GM23338 (cell line): Measurements from ENCODE around the gene PCDHB16.
"Not testable (repeated sequence)": the region's sequence is repeated elsewhere in the genome, so short reads cannot be mapped to it uniquely, and the experiment has no call there.

ENCODE experiments used
- JUNB ChIP-seq: IDR thresholded peaks from one replicate; pipeline ENCODE4 v1.6.1; 2016; ENCODE audit warnings: antibody characterized with exemption; ENCODE audit not compliant: unreplicated experiment
- POLR2AphosphoS5 ChIP-seq: IDR thresholded peaks from 2 replicates; pipeline ENCODE4 v1.6.1; 2016; ENCODE audit warnings: antibody characterized with exemption, low read depth
- TF ChIP-seq, protein P1 (sequence below): IDR thresholded peaks from one replicate; pipeline ENCODE4 v1.6.1; 2018; ENCODE audit warnings: antibody characterized with exemption; ENCODE audit not compliant: unreplicated experiment
- TF ChIP-seq, protein P2 (sequence below), 2 experiments: fragments of 200-600 bp in 1 of 2; sonication (generic) in 1 of 2; conservative IDR thresholded peaks; 2 replicates each; pipeline versions ENCODE4 v1.5.1 to v1.6.1; 2016 to 2017; ENCODE audit warnings: antibody characterized with exemption in 2 of 2, low read depth in 2 of 2, mild to moderate bottlenecking in 2 of 2, moderate library complexity in 1 of 2
- TF ChIP-seq, protein P3 (sequence below): IDR thresholded peaks from 2 replicates; pipeline ENCODE4 v1.6.1; 2016; ENCODE audit warnings: antibody characterized with exemption

GRCh38 chr5:141184117-141184855 lies 2.1 kb downstream of the PCDHB16 start:
- TF ChIP-seq, protein P1, sequence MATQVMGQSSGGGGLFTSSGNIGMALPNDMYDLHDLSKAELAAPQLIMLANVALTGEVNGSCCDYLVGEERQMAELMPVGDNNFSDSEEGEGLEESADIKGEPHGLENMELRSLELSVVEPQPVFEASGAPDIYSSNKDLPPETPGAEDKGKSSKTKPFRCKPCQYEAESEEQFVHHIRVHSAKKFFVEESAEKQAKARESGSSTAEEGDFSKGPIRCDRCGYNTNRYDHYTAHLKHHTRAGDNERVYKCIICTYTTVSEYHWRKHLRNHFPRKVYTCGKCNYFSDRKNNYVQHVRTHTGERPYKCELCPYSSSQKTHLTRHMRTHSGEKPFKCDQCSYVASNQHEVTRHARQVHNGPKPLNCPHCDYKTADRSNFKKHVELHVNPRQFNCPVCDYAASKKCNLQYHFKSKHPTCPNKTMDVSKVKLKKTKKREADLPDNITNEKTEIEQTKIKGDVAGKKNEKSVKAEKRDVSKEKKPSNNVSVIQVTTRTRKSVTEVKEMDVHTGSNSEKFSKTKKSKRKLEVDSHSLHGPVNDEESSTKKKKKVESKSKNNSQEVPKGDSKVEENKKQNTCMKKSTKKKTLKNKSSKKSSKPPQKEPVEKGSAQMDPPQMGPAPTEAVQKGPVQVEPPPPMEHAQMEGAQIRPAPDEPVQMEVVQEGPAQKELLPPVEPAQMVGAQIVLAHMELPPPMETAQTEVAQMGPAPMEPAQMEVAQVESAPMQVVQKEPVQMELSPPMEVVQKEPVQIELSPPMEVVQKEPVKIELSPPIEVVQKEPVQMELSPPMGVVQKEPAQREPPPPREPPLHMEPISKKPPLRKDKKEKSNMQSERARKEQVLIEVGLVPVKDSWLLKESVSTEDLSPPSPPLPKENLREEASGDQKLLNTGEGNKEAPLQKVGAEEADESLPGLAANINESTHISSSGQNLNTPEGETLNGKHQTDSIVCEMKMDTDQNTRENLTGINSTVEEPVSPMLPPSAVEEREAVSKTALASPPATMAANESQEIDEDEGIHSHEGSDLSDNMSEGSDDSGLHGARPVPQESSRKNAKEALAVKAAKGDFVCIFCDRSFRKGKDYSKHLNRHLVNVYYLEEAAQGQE: not testable (repeated sequence)
- TF ChIP-seq, protein P2, sequence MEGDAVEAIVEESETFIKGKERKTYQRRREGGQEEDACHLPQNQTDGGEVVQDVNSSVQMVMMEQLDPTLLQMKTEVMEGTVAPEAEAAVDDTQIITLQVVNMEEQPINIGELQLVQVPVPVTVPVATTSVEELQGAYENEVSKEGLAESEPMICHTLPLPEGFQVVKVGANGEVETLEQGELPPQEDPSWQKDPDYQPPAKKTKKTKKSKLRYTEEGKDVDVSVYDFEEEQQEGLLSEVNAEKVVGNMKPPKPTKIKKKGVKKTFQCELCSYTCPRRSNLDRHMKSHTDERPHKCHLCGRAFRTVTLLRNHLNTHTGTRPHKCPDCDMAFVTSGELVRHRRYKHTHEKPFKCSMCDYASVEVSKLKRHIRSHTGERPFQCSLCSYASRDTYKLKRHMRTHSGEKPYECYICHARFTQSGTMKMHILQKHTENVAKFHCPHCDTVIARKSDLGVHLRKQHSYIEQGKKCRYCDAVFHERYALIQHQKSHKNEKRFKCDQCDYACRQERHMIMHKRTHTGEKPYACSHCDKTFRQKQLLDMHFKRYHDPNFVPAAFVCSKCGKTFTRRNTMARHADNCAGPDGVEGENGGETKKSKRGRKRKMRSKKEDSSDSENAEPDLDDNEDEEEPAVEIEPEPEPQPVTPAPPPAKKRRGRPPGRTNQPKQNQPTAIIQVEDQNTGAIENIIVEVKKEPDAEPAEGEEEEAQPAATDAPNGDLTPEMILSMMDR (conservative IDR thresholded peaks at IDR 0.05; ENCODE audit: low read depth in 2 of 2): not testable (repeated sequence)
- not testable (repeated sequence) for TF ChIP-seq POLR2AphosphoS5, JUNB
- TF ChIP-seq, protein P3, sequence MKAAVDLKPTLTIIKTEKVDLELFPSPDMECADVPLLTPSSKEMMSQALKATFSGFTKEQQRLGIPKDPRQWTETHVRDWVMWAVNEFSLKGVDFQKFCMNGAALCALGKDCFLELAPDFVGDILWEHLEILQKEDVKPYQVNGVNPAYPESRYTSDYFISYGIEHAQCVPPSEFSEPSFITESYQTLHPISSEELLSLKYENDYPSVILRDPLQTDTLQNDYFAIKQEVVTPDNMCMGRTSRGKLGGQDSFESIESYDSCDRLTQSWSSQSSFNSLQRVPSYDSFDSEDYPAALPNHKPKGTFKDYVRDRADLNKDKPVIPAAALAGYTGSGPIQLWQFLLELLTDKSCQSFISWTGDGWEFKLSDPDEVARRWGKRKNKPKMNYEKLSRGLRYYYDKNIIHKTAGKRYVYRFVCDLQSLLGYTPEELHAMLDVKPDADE: not testable (repeated sequence)
